Dermis microvascular lymphatic vessel endothelial cell (primary cell): ENCODE data around the gene PC. TPM values are rescaled to one million over a fixed set of nuclear protein-coding genes. Genes with fewer than 3 reads are reported as not detected.
A peak's percentile ranks its signal among the peaks of the same experiment; 100 is the strongest.
"Not testable (repeated sequence)": the region's sequence is repeated elsewhere in the genome, so short reads cannot be mapped to it uniquely, and the experiment has no call there.

Source experiments
- DNase-seq, 2 donors: peaks; one replicate each; pipeline versions ENCODE4 v3.0.0 to v3.0.0-alpha.2; 2010; ENCODE audit warnings: low read depth in 2 of 2
- total RNA-seq: library from RNA; depleted of rRNA; stranded (reverse); fragments of >200 nt; gene quantifications from 2 replicates; pipeline ENCODE4 v1.2.1, GENCODE V29; 2014

PC gene
- total RNA-seq, result 8.9 and 9.1 TPM in 2 replicates

- peak; percentile 99 to 100 for DNase-seq
Measured at GRCh38 chr11:66958232-66958955, at the start of gene PC. Gene PC, minus strand, starts transcription at chr11:66958383. Its CDS starts 86,224 bp downstream, at chr11:66872159.

GRCh38 chr11:67007126-67007525 is 48.9 kb upstream of the PC start:
- no peak for DNase-seq

- no peak for DNase-seq
Measured at GRCh38 chr11:67006029-67006884, 48.1 kb upstream of the PC start.

GRCh38 chr11:67005200-67005599 is 47.0 kb upstream of the PC start:
- not testable (repeated sequence) for DNase-seq

- DNase-seq, result no peak
Measured at GRCh38 chr11:67002921-67003411, 44.8 kb upstream of the PC start.

GRCh38 chr11:67002297-67002913 is 44.2 kb upstream of the PC start:
- no peak for DNase-seq

- no peak for DNase-seq
Measured at GRCh38 chr11:67001332-67001731, 43.1 kb upstream of the PC start.

GRCh38 chr11:66999555-66999954 is 41.4 kb upstream of the PC start:
- no peak for DNase-seq

- DNase-seq, result no peak
Measured at GRCh38 chr11:66996609-66997273, 38.6 kb upstream of the PC start.

GRCh38 chr11:66992041-66992440 is 33.9 kb upstream of the PC start:
- DNase-seq, result no peak

GRCh38 chr11:66989360-66989759 is 31.2 kb upstream of the PC start:
- DNase-seq, result not testable (repeated sequence)

- DNase-seq, result not testable (repeated sequence)
Measured at GRCh38 chr11:66988741-66989140, 30.6 kb upstream of the PC start.

GRCh38 chr11:66987924-66988637 is 29.9 kb upstream of the PC start:
- DNase-seq, result no peak

GRCh38 chr11:66987158-66987620 is 29.0 kb upstream of the PC start:
- no peak for DNase-seq

GRCh38 chr11:66986178-66986545 is 28.0 kb upstream of the PC start:
- DNase-seq, result no peak

GRCh38 chr11:66985508-66986177 is 27.5 kb upstream of the PC start:
- no peak for DNase-seq

GRCh38 chr11:66983275-66983924 is 25.2 kb upstream of the PC start:
- no peak for DNase-seq

- DNase-seq, result peak; percentile 37 to 91
Measured at GRCh38 chr11:66981976-66982578, 23.9 kb upstream of the PC start.

- no peak for DNase-seq
Measured at GRCh38 chr11:66979336-66979980, 21.3 kb upstream of the PC start.
